ENCODE measurements around the gene ADAMTSL1.

The ADAMTSL1 gene

DNA sequence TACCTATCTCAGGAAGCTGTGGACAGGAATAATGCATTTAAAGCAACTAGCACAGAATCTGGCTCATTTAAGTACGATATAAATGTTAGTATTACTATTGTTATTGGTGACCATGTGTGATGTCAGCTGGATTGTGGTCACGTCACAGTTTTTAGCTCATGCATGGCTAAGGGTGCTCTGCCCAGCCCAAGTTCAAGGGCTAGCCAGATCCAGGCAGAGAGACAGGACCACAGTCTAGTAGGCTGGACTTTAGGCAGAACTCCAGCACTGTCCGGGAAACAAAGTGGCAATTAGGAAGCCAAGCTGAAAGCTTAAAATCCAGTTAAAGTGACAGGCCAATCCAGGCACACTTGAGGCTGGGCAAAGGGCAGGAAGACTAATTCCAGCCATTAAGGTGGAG lies 273.6 kb downstream of the ADAMTSL1 start:
- DNase-seq, result peak; percentile 11 to 13

GRCh38 chr9:18748251-18748701 lies 274.3 kb downstream of the ADAMTSL1 start:
- DNase-seq, result no peak

- DNase-seq, result no peak
Observed at GRCh38 chr9:18749711-18750110, 275.8 kb downstream of the ADAMTSL1 start.

DNA sequence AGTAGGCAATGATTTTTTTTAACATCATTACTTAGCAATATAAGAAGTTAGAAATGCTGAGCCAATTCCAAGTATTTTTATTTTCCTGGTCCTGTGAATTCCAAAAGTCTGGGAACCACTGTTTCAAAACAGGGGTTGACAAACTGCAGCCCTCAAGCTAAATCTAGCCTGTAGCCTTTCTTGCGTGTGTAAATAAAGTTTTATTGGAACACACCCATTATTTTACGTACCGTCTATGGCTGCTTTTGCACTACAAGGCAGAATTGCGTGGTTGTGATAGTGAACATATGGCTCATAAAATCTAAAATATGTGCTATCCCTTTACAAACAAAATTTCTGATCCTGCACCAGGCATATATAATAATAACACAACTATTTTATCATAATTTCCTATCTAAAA lies 280.0 kb downstream of the ADAMTSL1 start:
- no peak for DNase-seq

GRCh38 chr9:18754537-18754936 lies 280.6 kb downstream of the ADAMTSL1 start:
- DNase-seq, result no peak

DNA sequence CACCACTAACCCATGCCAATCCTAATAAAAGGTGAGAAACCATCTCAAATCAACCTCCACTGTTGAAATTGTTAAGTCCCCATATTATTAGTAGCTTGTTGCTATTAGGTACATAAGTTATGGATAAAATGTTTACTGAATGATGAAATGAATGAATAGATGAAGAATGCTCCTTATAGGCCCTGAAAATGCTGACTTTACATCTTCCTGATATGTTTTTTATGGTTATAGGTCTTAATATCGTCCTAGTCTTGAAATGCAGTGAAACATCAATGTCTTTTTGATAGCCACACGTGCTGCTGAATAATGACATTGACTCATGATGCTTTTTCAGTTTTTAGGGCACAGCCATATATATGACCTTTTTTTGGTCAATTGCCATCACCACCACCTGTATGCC lies 281.3 kb downstream of the ADAMTSL1 start:
- no peak for DNase-seq

DNA sequence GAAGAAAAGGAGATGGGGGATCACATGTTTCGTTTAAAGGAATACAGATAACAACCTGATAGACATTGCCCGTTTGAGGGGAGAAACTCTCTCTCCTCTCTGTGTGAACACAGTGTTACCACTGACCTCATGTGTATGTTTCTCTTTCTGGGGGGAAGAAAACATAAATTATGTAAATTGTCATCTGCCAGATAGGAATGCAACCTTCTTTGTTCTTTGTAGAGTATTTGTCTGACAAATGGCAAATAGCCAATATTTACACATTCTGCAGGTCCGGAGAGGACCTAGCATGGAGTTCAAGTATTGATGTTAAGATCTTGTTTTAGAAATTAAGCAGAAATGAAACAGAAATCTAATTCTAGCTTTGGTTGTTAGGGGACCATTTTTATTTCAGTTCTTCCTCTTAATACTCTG lies 282.8 kb downstream of the ADAMTSL1 start:
- no peak for DNase-seq

DNA sequence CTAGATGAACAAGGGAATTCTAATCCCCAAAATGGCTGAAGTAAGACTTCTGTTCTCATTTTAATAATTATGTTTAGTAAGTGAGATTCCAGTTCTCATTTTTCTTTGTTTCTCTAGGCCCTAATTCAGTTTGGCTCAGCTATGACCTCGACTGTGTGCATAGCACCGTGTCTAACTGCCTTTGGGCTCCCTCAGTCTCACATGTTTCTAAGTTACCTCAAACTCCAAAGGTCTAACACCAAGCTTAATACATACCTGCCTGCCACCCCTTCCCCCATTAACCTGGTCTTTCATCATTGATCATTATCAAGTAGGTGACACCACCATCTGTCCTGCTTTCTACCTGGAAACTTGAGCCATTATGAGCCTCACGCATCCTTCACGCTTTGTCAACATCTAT lies 285.9 kb downstream of the ADAMTSL1 start:
- DNase-seq, result no peak

DNA sequence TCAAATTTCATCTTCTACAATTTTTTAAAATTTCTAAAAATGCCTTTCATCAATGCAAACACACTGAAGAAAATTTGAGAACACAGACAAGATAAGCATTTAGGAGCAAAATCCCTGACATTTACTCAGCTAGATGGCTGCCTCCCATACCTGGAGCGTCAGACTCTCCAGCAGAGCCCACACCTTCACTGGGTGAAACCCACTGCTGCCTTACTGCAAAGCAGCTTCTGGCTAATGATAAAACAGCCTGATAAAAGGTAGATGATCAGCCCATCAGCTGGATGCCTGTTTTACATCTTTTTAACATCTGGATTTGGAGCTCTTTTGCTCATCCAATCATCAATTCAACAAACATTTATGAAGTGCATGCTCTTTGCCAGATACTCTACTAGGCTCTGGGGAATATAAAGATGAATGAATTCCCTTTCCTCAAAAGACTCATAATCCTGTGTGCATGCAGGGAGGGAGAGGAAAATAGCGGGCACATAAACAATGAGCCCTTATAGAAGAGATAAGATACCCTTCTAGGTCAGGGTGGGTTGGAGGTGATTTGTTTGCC lies 287.9 kb downstream of the ADAMTSL1 start:
- DNase-seq, result no peak

GRCh38 chr9:18766989-18767550 lies 293.1 kb downstream of the ADAMTSL1 start:
- DNase-seq, result no peak

- DNase-seq, result no peak
Observed at GRCh38 chr9:18768951-18769622, 295.1 kb downstream of the ADAMTSL1 start.

- DNase-seq, result no peak
Observed at GRCh38 chr9:18770131-18770908, 296.4 kb downstream of the ADAMTSL1 start.

DNA sequence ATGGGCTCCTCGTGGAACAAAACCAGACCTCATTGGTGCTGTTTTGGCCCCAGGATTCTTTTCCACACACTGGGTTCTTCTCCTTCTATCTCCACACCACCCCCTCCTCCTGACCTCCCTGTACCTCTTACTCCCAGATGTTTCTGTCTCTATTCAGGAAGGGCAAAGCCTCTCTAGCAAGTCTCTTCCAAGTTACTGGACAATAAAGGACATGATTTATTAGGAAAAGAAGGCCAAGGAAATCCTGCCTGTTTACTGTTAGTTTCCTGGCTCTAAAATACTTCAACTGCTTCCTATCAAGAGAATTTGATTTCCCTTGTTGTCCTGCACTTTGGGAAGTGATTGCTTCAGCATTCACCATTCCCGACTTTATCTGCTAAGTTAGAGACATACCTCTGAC lies 297.1 kb downstream of the ADAMTSL1 start:
- DNase-seq, result no peak

DNA sequence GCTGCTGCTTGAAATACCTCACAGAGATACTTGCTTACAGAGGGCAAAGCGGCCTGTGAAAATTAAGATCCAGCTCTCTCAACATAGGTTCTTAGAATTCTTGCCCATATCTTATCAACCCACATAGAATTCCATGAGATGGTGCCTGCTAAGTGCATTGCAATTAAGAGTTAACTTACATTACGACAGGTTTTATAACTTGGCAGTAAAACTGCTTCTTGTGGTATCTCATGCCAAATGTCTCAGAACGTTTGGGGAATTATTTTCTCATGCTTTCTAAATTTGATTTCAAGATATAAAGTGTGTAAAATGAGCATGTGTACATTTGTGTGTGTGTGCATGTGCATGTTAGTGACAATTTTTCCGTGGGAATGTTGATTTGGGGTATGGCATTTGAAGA lies 297.8 kb downstream of the ADAMTSL1 start:
- DNase-seq, result no peak

DNA sequence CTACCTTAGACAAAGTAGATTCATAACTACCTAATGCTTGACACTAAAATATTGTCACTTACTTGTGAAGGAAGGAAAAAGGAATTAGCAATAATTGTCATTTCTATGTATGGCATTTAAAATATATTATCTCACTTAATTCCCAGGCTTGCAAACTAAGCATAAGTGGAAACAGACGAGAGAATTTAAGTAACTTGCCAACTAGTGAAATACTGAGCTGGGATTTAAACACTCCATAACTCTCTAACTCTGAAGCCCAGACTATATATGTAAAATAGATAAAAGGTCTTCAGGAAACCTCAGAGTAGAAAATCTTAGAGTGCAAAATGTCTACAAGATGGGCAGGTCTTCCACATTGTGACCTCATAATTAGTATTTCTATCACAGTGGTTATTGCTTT lies 301.3 kb downstream of the ADAMTSL1 start:
- no peak for DNase-seq

DNA sequence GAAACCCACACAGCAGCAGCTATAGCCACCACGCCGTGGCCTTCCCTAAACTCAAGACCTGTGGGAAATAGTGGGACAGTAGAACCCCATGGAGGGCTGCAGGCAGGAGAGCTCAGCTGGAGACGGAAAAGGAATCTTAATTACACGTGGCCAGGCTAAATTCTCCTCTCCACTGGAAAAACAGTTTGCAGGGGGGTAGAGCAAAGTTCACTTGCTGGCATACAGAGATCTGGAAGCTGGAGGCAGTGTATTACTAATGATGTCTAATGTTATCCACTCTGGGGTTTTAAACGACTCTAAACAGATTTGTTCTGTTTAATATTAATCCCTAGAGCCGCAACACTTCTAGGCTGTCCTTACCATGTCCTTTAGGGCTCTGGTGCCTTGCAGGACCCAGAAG lies 302.0 kb downstream of the ADAMTSL1 start:
- DNase-seq, result no peak

- DNase-seq, result no peak
Observed at GRCh38 chr9:18776836-18777820, 303.2 kb downstream of the ADAMTSL1 start.

- DNase-seq, result no peak
Observed at GRCh38 chr9:18778147-18778546, 304.2 kb downstream of the ADAMTSL1 start.

DNA sequence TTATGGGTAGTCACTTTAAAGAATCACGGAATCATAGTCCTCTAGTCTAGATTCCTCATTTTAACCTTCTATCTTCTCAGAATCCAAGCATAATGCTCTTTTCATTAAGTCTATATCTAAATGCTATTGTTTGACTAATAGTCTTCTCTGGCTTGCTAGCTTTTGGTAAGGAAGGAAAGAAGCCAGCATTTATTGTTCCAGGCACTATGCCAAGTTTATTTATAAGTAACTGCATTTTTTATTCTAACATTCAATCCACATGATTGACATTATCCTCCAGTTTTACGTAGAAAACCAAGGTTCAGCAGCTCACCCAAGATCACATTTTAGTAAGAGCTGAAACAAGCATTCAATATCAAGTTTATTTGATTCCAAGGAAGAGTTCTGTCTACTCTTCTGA lies 304.9 kb downstream of the ADAMTSL1 start:
- DNase-seq, result no peak

DNA sequence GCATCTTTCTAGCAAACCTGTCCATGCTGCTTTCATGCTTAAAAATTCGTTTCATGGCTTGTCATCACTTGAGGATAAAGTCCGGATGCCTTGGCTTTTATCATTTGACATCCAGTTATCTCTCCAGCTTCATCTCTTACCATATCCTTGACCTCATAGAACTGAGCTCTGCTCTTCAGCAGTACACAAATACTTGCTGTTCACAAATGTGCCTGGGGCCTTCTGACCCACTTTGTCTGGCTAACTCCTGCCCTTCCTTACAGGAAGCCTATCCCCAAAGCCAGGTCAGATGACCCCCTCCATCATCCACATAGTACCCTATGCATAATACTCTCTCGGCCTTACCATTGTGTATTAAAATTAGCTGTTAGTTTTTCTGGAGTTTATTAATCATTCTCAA lies 310.0 kb downstream of the ADAMTSL1 start:
- DNase-seq, result no peak

DNA sequence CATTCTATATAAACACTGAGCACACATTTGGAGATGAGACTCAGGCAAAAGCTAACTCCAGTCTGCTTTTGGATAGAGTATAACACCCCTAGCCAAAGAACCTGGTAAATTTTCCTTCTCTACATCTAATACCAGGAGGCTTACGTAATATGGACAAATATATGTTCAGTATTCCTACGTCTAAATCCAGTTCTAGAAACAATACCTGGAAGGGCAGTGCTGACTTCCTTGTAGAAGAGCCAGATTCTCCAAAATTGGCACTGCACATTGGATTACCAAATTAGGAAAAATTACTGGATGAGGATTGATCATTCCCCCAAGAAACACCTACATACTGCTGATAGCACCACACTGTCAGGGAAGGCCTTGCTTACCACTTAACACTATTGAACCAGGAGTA lies 311.7 kb downstream of the ADAMTSL1 start:
- DNase-seq, result no peak

DNA sequence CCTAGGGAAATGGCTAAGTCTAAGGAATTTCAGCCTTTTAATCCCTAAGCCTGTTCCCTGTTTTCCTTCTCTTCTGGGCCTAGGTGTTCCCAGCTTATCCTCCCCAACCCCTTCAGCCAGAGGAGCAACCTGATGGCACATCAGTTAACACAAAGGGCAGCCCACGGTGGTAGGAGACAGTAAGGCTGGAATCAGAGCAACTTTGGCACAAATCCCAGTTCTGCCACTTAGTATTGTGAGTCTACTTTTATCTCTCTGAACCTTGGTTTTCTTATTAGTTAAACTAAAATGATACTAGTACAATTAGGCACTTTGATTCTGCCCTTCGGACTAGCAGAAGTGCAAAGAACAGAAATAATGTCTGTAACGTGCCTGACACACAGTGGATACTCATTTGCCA lies 312.2 kb downstream of the ADAMTSL1 start:
- no peak for DNase-seq

All from hippocampal formation (tissue), 2 donors.